ENCODE results near the gene ZBTB21. TPM values are rescaled to one million over a fixed set of nuclear protein-coding genes. Genes with fewer than 3 reads are reported as not detected.

ZBTB21 gene
- total and polyA plus RNA-seq, 9 of the 15 experiments (the other 6 are each of a cell fraction or from before 2014, with no cell fraction given) = 2.2 to 15.2 (median 8.7) TPM

GRCh38 chr21:41948078-41948895 lies 61.9 kb downstream of the ZBTB21 start (continued):
- TF ChIP-seq, protein P1, sequence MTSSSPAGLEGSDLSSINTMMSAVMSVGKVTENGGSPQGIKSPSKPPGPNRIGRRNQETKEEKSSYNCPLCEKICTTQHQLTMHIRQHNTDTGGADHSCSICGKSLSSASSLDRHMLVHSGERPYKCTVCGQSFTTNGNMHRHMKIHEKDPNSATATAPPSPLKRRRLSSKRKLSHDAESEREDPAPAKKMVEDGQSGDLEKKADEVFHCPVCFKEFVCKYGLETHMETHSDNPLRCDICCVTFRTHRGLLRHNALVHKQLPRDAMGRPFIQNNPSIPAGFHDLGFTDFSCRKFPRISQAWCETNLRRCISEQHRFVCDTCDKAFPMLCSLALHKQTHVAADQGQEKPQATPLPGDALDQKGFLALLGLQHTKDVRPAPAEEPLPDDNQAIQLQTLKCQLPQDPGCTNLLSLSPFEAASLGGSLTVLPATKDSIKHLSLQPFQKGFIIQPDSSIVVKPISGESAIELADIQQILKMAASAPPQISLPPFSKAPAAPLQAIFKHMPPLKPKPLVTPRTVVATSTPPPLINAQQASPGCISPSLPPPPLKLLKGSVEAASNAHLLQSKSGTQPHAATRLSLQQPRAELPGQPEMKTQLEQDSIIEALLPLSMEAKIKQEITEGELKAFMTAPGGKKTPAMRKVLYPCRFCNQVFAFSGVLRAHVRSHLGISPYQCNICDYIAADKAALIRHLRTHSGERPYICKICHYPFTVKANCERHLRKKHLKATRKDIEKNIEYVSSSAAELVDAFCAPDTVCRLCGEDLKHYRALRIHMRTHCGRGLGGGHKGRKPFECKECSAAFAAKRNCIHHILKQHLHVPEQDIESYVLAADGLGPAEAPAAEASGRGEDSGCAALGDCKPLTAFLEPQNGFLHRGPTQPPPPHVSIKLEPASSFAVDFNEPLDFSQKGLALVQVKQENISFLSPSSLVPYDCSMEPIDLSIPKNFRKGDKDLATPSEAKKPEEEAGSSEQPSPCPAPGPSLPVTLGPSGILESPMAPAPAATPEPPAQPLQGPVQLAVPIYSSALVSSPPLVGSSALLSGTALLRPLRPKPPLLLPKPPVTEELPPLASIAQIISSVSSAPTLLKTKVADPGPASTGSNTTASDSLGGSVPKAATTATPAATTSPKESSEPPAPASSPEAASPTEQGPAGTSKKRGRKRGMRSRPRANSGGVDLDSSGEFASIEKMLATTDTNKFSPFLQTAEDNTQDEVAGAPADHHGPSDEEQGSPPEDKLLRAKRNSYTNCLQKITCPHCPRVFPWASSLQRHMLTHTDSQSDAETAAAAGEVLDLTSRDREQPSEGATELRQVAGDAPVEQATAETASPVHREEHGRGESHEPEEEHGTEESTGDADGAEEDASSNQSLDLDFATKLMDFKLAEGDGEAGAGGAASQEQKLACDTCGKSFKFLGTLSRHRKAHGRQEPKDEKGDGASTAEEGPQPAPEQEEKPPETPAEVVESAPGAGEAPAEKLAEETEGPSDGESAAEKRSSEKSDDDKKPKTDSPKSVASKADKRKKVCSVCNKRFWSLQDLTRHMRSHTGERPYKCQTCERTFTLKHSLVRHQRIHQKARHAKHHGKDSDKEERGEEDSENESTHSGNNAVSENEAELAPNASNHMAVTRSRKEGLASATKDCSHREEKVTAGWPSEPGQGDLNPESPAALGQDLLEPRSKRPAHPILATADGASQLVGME (CRISPR knock-in tag; IDR thresholded peaks at IDR 0.05) = no peak
- no peak for TF ChIP-seq EZH2 (IDR thresholded peaks at IDR 0.05; ENCODE audit: borderline replicate concordance, low read depth, low read length)
- no peak for TF ChIP-seq FOXK1 (CRISPR knock-in tag; IDR thresholded peaks at IDR 0.05; ENCODE audit: borderline replicate concordance)
- TF ChIP-seq SP1 (CRISPR knock-in tag; IDR thresholded peaks at IDR 0.05) = no peak
- TF ChIP-seq SMAD3 (CRISPR knock-in tag; conservative IDR thresholded peaks at IDR 0.05) = no peak

Data from K562 (cell line).